GM18868 (cell line): ENCODE results near the gene ERN2.
"Not testable (repeated sequence)": the region's sequence is repeated elsewhere in the genome, so short reads cannot be mapped to it uniquely, and the experiment has no call there.

Experiments
- ATAC-seq: cut with Tn5 transposase; IDR thresholded peaks from one replicate; pipeline ENCODE4 v1.9.1; 2021; ENCODE audit warnings: mild to moderate bottlenecking, moderate library complexity; ENCODE audit not compliant: unreplicated experiment

The ERN2 gene

DNA sequence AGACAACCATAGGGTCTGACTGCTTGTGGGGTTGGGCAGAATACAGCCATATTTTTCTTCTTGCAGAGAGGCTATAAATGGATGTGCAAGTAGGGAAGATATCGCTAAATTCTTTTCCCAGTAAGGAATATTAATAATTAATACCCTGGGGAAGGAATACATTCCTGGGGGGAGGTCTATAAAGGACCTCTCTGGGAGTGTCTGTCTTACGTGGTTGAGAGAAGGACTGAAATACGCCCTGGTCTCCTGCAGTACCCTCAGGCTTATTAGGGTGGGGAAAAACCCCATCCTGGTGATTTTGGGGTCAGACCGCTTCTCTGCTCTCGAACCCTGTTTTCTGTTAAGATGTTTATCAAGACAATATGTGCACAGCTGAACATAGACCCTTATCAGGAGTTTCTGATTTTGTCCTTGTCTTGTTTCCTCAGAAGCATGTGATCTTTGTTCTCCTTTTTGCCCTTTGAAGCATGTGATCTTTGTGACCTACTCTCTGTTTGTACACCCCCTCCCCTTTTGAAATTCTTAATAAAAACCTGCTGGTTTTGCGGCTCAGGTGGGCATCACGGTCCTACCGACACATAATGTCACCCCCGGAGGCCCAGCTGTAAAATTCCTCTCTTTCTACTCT, 9.7 kb upstream of the ERN2 start:
- ATAC-seq: not testable (repeated sequence)

DNA sequence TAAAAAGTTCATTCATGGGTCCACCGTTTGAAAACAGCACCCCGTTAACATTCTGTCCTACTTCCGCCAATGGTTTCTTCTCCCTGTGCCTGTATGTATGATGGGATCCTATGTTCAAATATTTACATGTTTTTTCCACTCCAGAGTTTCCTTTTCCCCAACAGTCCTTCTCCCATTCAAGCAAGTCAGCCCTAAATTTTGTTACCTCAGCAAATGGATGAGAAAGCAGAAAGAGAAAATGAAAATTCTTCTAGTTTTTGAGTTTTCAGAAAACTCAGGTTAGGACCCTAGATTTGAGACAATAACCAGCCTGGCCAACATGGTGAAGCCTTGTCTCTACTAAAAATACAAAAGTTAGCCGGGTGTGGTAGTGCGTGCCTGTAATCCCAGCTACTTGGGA, 3.5 kb upstream of the ERN2 start:
- ATAC-seq: no peak

DNA sequence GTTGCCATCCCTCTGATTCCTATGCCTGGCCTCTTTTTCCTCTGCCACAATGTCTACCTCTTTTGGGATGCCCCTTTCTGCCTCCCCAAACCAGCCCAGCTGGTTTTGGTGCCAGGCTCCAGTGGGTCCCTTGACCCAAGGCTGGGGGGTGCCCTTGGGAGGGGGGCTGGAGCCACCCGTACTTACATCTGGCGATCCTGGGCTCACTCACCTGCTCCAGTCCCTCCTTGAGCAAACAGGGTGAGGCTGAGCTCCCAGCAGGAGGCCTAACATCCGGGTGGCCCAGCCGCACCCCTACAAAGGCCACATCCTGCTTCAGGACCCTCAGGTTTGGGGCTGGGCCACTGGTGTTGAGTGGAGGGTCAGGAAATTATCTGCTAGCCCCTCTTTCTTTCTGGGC, 1.2 kb downstream of the ERN2 start:
- ATAC-seq: no peak

DNA sequence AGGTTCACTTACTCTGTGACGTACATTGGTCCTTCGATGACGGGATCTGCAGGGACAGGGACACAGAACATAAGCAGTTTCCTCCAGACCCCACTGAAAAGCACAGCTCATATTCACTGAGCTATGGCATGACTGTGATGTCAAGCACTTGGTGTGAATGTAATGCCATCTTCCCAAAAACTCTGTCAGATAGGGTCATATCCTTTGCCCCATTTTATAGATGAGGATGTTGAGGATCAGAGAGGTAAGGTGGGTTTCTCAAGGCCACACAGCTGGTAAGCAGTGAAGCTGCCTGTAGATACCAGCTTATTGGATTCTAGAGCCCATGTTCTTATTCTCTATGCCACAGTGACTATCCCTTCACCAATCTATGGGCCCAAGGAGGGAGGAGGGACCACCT, 2.5 kb downstream of the ERN2 start:
- no peak for ATAC-seq

DNA sequence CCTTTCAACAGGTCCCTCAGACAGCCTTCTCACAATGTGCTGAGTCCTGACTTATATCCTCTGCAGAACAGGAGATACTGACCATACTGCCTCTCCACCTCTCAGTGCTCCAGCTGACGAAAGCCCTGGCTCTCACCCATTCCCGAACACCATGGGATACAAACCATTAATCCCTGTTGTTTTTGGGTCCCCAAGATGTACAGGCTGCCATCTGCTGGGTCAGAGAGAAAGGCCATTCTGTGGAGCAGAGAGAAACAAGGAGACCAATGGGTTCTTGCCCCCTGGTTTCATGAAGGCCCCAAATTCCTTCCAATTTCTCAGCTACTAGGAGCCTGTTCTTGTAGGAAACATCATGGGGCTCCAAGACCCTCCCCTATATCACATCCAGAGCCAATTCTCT, 3.0 kb downstream of the ERN2 start:
- no peak for ATAC-seq

DNA sequence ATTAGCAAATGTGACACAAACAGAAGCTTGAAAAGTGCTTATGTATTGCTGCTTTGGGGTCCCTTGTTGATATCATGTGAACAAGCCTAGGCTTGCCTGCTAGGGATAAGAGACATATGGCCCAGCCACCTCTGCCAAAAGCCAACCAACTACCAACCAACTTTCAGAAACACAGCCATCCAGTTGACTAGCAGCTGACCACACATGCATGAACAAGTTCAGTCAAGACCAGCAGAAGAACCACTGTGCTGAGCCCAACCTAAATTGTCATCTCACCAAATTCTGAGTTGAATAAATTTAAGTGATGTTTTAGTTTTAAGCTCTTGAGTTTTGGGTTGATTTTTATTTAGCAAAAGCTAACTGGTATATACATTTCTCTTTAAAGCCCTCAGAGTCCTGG, 3.5 kb downstream of the ERN2 start:
- no peak for ATAC-seq

DNA sequence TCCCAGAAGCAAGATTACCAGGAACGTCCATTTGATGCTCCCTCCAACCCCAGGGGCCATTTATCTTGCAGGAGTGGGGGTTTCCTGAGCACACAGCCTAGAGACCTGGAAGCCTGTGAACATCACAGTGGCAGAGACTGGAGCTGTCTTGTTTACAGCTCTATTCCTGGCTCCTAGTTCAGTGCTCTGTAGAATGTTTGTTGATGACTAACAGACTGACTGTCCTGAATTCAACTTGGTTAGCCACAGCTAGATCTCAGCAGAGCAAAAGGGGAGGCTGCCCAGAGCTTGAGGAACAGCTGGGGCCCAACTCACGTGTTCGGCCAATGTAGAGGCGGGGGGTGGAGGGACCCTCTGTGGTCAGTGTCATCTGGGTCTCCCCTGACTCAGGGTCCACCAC, 6.6 kb downstream of the ERN2 start:
- ATAC-seq: no peak

- no peak for ATAC-seq
Measured at GRCh38 chr16:23705517-23705902, 7.5 kb downstream of the ERN2 start.

GRCh38 chr16:23704772-23705516, 8.1 kb downstream of the ERN2 start:
- ATAC-seq: no peak

DNA sequence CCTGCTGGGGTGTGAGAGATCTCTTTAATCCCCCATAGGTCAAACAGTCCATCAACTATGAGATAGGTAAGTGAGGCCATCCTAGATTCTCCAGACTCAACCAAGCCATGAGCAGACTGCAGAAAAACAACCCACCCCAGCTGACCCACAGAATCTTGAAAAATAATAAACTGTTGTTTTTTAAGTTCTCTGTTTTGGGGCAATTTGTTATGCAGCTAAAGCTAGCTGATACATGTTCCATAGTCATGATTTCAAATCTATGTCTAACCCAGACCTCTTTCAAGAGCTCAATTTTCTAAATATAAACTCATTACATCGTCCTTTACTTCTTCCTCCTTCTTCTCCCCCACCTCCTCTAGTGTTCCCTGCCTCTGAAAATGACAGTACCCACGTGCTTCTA, 10.1 kb downstream of the ERN2 start:
- ATAC-seq: no peak

GRCh38 chr16:23701045-23701444, 12.0 kb downstream of the ERN2 start:
- no peak for ATAC-seq

DNA sequence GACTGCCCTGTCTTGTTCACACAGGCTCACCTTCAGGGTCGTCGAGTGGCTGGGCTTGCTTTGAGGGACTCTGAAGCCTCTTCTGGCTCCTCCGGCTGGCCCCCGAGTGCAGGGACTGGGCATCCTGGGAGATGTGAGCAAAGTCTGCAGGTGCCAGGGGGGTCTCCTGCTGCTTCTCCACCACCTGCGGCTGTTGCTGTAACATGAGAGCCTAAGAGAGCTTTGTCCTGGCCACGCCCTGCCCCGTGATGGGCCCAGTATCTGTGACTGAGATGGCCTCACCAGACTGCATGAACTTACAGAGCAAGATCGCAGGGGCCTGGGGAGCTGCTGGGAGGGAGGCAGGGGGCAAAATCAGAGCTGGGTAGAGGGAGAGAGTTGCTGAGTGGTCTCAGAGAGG, 12.5 kb downstream of the ERN2 start:
- no peak for ATAC-seq

DNA sequence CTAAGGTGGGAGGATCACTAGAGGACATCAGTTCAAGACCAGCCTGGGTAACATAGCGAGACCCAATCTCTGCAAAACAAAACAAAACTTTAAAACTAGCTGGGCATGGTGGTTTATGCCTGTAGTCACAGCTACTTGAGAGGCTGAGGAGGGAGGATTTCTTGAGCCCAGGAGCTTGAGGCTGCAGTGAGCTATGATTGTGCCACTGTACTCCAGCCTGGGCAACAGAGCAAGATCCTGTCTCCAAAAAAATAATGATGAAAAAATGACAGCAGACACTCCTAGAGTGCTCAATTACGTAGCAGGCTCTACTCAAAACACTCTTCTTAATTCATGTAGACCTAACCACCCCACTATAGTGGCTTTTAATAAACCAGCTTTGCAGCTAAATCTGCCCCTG, 12.9 kb downstream of the ERN2 start:
- no peak for ATAC-seq

DNA sequence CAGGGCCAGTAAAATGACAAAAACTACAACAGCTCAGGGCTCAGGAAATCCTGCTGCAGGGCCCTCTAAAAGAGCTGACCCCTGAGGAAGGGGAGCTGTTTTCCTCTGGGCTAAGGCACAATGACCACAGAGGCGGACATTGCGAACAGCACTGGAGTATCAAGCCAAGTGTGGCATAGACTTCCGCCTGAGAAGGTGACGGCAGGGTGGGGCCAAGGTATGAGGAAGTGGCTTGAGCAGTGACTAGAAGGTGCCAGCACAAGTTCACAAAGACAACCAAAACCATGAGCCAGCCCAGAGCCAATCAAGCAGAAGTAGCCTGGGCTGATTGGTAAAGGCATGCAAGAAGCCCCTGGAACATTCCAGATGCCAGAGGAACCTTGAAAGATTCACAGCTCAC, 13.9 kb downstream of the ERN2 start:
- ATAC-seq: no peak

GRCh38 chr16:23695756-23696155, 17.3 kb downstream of the ERN2 start:
- no peak for ATAC-seq

DNA sequence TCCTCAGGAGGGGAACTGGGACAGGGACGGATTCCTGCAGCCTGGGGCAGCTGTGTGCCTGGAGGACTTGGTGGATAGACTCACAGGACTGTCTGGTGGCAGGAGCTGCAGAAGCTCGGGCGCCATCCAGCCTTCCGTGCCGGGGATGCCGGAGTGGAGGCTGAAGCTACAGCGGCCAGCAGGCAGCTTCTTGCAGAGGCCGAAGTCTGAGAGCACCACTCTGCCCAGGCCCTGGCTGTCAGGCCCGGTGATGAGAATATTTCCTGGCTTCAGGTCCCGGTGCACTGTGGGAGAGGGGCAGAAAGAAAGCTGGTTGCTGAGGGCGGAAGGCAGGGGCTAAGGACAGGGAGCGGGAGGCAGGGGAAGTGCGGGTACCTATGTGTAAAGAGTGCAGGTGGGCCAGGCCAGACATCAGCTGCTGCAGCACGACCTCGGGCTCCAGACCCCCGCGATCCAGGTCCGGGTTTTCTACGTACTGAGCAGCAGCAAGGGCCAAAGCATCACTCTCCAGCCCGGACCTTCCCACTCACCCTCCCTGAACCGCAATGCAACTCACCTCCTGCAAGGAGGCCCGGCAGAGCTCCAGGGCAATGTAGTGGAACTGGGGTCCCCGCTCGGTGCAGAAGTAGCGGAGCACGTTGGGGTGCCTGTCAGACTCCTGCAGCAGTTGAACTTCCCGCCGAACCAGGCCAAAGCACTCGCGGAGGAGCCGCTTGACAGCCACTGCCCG, 18.2 kb downstream of the ERN2 start:
- ATAC-seq: no peak

DNA sequence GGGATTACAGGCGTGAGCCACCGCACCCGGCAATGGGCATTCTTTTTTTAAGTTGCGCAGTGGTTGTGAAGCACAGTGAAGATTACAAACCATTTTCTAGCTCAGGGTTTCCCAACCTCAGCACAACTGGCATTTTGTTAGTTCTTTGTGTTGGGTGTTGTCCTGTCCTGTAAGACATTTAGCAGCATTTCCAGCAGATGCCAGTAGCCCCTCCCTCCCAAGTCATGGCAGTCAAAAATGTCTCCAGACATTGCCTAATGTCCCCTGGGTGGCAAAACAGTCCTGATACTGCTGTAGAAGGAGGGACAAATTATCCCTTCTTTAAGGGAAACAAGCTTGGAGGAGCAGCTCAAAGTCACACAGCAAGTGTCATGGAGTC, 18.8 kb downstream of the ERN2 start:
- ATAC-seq: no peak

DNA sequence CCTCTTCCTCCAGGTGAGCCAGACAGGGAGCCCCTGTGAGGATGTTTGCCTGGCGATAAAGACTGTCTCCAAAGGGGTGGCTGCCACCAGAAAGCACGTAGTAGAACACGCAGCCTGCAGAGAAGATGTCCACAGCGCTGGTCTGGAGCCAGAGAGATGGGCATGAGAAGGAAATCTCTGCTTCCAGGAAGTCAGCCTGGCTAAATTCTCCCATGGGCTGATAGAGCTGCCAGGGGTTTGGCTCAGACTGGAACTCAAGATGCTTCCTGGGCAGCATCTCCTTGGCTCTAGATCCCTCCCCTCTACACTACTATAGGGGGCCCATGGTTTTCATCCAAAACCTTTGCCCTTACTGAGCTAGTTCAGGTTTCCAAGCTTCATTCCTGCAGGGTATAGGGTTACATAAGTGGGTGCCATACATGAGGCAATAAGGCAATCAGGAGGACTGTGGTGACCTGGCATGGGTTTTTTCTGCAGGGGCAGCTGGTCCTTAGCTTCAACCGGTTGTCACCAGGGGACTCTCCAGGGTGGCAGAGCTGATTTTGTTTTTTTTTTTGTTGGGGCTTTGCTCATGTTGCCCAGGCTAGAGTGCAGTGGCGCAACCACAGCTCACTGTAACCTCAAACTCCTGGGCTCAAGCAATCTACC, 20.7 kb downstream of the ERN2 start:
- no peak for ATAC-seq

GRCh38 chr16:23691483-23692189, 21.4 kb downstream of the ERN2 start:
- ATAC-seq: no peak

DNA sequence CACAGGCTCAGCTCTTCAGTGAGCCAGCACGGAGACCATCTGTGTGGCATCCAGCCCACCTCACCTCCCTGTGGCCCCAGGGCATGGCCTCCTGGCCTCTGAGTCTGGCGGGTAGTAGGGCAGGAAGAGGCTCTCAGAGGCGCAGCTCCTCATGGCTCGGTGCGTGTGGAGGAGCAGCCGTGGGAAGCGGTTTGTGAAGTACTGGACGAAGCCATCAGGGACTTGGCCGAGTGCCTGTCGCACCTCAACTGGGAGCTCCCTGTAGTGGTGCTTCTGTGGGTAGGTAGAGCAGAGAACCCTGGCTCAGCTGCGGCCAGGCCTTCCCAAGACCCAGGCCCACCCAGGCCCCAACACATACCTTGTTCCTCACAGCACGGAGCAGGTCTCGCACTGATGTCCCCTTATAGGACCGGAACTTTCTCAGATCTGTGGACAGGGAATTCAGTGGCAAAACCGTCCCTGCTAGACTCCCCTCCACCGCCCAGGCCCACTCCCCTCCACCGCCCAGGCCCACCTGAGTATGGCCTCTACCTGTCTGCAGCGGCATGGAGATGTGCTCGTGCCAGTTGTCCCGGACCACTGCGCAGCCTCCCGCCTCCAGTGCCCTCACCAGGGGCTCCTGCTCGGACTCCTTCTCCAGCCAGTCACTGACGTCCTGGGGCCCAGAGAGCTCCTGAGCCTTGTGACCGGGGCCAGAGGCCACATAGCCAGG, 22.1 kb downstream of the ERN2 start:
- ATAC-seq: no peak
